GM04504 (cell line): ENCODE data around the gene TEAD1.

Source experiments
- DNase-seq: peaks from one replicate; pipeline ENCODE4 v3.0.0-alpha.2; 2012; ENCODE audit warnings: low read depth

TEAD1 gene

DNA sequence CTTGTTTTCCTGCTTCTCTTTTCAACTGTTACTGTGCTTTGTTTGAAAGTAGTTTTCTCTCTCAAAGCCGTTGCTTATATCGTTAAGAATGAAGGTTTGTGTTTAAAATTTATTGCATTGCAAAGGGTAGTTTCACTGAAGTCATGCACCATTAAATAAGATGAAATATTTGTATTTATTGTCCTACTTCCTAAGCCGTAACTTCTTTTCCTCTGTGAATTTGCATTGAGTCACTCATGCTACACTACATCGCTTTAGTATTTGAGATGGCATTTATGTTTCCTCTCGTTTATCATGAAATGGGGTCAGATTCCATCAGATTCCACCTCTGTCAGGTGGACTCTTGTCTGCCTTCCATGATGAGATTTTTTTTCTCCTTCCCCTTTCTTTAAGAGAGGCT lies 269.1 kb downstream of the TEAD1 start:
- DNase-seq = no peak

DNA sequence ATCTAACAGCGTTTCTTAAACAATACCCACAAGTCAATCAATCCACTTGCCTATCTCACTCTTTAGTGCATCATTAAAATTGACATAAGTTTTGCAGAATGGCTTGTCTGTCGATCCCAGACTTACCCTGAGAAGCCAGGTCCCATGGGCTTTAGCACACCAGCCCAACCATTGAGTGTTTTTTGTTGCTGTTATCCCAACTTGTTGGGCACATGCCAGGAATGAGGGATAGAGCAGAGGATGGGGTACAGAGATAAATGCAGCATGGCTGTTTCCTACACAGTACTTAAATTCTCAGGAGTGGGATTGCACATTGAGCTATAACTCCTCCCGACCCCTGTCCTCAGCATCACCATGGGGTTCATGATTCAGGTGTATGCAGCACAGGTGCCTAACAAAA lies 270.7 kb downstream of the TEAD1 start:
- no peak for DNase-seq

DNA sequence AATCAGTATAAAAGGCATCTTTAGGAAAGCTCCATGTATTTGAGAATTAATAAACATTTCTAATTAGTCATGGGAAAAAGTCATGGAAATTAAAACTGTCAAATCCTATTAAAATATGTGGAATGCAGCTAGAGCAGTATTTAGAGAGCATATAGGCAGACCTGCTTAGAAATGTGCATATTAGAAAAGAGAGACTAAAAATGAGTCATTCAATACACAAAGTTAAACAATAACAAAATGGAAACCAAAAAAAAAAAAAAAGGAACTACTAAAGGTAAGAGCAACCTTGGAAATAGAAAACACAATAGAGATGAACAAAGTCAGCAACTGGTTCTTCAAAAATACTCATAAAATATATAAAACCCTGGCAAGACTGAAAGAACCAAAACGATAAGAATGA lies 275.2 kb downstream of the TEAD1 start:
- DNase-seq = no peak

DNA sequence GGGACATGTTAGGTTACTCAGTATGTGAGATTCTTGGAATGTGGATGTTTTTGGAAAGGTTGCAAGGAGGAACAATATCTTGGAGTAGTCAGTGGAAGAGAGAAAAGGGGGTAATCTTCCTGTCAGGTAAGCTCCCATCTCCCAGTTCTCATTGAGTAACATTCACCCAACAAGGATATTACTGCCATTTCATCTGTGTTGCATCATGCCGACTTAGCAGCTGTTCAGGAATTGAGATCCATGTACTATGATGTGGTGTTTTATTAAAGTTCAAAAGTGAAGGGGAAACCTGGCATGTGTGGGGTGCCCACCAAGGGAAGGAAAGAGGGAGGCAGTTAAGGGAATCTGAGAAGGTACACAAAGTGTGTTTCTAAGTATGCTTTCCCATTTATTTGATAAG lies 276.4 kb downstream of the TEAD1 start:
- DNase-seq = peak; percentile 1

DNA sequence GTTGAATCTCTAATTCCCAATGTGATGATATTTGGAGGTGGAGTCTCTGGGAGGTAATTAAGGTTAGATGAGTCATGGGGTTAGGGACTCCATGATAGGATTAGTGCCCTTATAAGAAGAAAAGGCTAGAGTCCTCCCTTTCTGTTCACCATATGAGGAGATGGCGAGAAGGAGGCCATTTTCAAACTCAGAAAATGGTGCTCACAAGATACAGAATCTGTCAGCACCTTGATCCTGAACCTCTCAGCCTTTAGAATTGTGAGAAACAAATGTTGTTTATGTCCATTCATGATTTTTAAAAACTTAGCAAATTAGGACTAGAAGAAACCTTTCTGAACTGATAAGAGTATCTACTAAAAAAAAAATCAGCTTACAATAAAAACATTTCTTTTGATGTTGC lies 277.2 kb downstream of the TEAD1 start:
- no peak for DNase-seq

DNA sequence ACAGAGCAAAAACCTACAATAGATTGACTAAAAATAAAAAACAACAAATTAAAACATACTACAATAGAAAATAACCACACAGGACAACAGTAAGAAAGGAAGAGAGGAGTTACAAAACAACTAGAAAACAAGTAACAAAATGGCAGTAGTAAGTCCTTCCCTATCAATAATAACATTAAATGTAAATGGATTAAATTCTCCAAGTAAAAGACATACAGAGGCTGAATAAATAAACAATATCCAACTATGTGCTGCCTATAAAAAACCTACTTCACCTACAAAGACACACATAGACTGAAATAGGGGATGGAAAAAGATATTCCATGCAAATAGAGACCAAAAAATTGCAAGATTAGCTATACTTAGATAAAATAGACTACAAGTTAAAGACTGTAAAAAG lies 277.9 kb downstream of the TEAD1 start:
- DNase-seq = no peak

DNA sequence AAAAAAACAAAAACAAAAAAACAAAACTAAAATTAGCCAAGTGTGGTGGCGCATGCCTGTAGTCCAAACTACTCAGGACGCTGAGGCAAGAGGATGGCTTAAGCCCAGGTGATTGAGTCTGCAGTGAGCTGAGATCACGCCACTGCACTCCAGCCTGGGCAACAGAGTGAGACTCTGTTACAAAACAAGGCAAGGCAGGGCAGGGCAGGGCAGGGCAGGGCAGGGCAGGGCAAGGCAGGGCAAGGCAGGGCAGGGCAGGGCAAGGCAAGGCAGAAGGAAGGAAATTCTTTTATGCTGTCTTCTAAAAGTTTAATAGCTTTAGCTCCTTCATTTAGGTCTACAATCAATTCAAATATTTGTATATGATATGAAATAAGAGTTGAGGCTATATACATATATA lies 284.8 kb downstream of the TEAD1 start:
- DNase-seq = no peak

DNA sequence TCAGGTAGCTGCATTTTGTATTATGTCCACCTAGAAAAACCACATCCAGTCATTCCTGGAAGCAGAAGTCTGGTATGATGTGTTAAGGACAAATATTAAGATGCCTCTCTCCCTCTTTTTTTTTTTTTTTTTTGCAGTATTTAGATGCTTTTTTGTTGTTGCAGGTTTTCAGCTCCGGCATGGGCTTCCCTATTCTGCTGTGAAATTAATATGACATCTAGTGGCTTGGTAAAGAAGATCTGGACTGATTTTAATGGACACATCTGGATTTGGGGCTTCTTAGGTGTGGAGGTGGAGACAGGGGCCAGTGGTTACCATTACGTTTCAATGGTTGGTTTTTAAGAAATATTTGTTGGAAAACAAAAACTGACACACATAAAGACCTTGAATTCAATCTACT lies 287.4 kb downstream of the TEAD1 start:
- DNase-seq = peak; percentile 3

DNA sequence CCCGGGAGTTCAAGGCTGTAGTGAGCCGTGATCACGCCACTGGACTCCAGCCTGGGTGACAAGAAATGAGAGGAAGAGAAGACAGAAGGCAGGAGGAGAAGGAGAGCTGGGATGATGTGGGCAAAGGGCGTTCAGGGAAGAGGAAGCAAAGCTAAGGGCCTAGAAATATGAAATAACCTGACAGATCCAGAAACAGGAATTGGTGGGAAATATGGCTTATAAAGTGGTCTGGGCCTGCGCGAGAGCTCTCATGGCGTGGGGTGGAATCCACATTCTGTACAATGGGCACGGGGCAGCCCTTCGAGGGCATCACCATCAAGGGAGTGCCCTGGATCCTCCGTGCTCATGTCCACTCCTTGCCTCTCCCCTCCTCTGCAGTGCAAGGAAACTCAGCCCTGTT lies 288.1 kb downstream of the TEAD1 start:
- DNase-seq = no peak

DNA sequence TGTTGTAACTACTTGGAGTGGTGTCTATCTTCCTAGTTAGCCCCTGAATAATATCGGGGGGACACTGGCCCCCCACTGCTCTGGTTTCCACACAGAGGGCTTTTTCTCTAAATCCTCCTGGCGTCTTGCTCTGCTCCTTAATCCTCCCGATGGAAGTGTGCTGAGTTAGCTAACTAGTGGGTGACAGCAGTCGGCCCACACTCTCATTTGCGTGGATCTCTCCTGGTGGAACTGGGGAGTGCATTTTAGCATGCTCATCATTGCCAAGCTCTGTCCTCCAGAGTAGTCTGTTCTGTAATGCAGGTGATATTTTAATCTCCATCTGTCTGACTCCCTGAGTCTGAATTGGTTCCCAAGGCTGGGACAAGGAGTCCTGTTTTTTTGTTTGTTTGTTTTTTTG lies 288.8 kb downstream of the TEAD1 start:
- DNase-seq = no peak

DNA sequence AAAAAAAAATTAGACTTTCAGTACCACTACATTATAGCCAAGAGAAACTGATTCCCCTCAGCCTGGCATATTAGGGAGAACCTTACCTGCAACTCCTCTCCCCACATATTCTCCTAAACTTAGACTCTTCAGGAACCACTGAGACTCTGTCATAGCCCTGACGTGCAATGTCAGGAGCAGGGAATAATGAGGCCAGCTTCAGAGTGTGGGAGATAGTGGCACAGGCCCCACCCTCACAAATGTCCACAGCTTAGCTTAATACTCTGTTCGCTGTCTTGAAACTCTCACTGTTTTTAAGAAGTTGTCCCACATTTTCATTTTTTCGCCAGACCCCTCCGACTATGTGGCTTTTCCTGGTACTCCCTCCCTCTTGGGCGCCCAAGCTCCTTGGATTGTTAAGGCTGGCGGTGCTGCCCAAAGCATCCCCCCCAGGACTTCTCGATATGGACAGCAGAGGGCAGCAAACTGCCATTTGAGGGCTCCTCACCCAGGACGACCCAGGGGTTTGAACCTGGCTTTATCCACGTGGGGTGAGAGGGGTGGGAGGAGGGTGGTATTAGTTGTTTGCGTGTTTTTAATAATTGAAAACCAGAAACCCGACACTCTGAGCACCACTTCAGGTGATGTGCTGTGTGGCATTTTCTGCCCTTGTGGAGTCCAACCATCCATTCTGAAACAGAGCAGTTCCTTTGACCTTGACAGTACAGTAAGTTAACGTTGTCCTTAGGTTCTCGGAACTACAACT lies 289.7 kb downstream of the TEAD1 start:
- peak; percentile 26 for DNase-seq

DNA sequence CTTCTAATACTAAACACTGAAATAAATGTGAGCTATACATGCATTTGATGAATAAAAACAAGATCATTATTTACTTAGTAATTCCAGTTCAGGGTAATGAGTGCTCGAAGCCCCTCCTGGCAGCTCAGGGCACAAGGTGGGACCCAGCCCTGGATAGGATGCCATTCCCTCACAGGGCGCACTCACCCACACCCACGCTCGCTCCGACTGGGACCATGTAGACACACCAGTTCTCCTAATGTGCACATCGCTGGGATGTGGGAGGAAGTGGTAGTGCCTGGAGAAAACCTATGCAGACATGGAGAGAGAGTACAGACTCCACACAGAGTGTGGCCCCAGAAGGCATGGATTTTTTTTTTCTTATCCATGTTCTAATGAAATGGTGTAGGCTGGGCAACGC lies 290.4 kb downstream of the TEAD1 start:
- DNase-seq = no peak

DNA sequence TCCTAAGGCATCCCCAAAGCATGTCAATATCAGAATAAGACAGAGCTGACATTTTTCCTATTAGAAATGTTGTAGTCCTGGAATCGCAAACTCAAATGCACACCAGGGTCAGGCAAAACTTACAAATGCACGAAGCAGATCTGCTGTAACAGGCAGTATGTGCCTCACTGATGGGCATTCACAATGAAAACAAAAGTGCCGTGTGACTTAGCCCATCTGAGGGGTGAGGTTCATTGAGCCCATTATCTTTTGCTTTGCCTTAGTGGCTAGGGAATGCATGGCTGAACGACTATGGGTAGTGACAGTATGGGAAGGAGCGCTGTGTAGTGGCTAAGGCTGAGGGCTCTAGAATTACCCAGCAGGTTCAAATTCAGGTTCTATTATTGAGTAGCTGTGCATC lies 291.8 kb downstream of the TEAD1 start:
- DNase-seq = no peak

DNA sequence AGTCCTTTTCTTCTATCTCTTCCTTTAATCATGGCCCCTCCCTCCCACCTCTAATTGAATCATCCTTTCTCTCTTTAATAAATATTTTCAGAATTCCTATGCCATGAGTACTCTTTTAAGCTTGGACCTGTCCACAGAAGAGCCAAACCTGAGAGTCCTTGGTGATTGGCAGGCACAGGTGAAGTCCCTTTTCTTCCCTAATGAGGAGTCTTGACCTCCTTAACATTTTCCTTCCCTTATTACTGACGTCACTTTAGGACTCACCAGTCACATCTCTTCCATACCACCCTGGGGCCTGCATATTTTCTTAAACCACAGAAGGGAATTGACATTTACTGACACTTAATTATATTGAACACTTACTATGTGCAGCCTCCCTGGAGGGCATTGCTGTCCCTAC lies 293.9 kb downstream of the TEAD1 start:
- no peak for DNase-seq

DNA sequence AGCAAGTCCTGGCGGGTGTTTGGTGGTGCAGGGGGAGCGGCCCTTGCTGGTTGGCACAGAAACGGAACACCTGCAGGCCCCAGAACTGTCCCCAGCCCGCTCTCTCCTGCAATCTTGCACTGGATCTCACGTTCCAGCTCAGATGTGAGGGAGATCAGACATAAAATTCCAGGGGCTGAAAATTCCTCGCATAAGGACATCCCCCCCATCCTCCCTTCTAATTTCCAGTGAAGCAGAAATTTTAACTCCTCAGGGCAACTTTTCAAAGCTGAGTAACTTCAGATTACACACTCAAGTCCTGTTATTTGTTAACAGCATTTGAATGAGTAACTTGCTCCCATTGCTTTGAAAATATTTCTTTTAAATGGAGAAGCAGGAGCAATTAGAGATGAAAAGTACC lies 294.6 kb downstream of the TEAD1 start:
- DNase-seq = no peak

DNA sequence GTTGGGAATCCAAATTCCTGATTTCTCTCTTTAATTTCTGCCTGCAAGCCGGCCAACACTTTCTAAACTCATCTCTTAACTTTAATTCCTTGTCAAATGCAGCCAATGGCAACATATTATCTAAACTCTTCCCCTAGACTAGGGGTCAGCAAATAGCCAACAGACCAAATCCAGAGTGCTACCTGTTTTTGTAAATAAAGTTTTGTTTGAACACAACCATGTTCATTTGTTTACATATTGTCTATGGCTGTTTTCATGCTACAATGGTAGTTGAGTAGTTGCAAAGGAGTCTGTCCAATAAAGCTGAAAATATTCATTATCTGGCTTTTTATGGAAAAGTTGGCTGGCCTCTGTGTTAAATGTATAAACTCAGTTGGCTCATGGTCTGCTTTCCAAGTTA lies 297.7 kb downstream of the TEAD1 start:
- DNase-seq = no peak

DNA sequence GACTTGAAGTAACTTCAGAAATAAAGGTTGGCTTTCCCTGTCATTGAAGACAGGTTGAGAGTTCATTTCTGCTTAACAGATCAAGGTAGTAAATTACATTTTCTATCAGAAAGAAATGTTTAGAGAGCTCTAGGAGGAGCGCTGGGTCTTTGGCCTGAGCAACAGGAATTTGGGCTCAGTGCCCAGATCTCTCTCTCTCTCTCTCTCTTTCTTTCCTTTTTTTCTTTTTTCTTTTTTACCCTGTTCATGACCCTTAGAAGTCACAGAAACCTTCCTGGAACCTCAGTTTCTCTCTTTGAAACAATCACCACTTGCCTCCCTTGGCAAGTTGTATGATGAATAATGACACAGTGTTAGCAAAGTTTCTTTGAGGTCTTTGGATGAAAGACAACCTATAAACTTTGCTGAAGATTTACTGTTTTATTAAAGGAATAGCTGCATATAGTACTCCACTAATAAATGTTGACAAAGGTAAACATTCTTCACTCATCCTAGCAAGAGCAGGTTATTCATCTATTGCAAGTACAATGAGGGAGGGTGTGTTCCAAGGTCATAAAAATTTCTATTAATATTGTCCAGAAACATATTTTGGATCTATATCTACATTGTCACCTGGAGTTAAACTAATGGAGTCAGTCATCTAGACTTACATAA lies 299.4 kb downstream of the TEAD1 start:
- DNase-seq = no peak

DNA sequence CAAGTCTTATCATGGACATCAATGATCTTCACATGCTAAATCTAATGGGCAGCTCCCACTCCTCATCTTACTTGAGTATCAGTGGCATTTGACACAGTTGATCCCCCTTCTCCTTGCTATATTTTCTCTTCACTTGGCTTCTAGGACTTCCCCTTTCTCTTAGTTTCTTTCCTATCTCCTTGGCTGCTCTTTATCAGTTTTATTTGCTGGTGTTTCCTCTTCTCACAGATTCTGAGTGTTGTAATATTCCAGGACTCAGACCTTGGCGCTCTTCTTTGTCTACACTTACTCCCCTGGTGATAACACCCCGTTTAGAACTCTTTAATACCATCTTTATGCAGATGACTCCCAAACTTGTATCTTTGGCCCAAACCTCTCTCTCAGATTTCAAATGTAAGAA lies 301.0 kb downstream of the TEAD1 start:
- no peak for DNase-seq

DNA sequence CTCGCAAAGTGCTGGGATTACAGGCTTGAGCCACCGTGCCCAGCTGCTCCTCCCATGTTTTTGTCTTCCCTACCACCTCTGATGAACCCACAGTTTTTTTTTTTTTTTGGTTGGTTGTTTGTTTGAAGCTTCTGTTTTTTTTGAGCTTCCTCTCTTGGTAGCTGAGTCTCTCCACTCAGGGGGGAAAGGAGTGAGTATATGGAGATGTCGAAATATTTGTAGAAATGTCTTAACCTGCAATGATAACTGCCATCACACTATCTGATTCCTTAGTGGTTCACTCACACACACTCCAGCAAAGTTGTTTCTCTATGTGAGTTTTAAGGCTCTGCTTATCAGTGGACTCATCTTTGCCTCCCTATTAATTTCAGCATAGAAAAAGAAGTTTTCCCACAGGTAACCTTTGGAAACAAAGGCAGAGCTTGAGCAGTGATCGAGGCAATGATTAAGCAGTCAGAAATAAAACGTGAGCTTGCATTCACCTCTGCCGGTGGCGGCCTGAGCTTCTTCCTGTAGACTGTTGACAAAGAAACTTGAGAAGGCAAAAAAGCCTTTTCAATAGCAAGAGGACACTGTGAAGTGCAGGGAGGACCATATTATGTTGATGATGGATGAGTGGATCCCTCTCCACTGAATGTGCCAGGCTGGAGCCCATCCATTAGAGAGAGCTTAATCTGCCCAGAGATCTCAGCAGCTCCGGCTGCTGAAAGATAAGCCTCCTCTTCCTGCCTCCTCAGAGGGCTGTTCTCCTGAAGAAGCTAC lies 305.9 kb downstream of the TEAD1 start:
- no peak for DNase-seq

DNA sequence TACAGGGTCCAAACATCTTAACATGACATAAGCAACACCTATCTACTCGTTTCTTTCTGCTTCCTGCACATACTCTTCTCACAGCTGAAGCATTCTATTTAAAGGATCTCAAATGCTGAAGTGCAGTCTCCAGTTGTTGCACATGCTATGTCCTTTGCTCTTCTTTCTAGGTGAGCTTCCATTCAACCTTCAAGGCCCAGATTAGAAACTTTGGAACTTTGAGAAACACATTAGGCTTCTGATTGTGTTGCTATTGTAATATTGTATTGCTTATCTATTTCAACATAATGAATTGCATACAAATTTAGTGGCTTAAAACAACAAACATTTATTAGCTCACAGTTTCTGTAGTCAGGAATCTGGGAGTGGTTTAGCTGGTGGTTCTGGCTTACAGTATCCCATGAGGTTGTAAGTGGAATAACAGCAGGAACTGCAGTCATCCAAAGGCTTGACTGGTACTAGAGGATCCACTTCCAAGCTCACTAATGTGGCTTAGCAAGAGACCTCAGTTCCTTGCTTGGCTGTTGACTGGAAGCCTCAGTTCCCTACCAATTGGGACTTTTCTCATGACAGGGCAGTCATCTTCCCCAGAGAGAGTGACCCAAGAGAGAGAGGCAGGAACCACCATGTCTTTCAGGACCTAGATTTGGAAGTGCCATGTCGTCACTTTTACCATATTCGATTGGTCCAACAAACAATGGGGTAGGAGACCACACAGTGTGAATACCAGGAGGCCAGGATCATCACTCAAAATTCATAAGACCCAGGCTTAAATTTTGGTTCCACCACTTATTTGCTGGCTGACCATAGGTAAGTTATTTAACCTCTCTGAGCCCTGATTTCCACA lies 307.7 kb downstream of the TEAD1 start:
- no peak for DNase-seq

DNA sequence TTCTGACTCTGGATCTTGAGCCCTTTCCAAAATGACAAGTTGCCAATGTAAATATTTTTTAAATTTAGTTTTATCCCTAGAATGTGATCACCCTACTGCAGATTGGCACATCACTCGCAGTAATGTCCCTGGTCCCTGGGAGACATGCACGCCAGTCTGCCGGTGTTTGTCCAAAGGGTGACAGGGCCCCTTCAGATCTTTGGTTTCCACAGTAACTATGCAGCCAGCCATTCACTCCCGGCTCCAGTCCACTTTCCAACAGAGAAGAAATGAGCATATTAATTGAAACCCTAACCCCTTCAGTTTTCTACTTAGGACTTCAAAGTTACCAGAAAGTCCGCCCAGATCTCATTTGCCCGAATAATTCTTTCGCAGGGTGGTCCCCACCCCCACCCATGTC lies 309.1 kb downstream of the TEAD1 start:
- DNase-seq = no peak

DNA sequence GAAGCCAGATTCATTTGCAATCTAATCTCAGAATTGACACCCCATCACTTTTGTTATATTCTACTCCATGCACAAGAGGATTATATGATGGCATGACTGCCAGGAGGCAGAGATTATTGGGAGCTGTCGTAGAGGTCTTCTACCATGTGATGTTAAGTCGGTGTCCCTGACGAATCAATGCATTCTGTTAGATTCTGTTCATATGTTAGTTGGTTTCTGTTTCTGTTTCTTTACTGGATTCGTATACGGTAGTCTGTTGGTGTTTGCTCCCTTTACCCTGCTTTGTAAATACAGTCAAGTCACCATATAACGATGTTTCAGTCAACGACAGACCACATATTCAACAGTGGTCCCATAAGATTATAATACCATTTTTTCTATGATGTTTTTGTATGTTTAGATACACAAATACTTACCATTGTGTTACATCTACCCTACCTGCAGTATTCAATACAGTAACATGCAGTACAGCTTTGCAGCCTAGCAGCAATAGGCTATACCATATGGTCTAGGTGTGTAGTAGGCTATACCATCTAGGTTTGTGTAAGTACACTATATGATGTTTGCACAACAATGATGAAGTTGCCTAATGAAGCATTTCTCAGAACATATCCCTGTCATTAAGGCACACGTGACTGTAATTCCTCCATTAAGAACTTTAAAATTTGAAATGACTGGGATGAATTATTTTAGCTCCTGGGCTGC lies 312.1 kb downstream of the TEAD1 start:
- no peak for DNase-seq
